ENCODE measurements around the gene AFDN.

AFDN gene

GRCh38 chr6:167839755-167840154, 13.0 kb downstream of the AFDN start:
- TF ChIP-seq CTCF (IDR thresholded peaks at IDR 0.05; ENCODE audit: low read depth, low read length), result no peak
- no peak overlapping the region for H3K4me3 ChIP-seq (ENCODE audit: low read depth, low read length)

GRCh38 chr6:167840160-167840525, 13.4 kb downstream of the AFDN start:
- H3K4me3 ChIP-seq (ENCODE audit: low read depth, low read length), result no peak overlapping the region
- no peak for TF ChIP-seq CTCF (IDR thresholded peaks at IDR 0.05; ENCODE audit: low read depth, low read length)

GRCh38 chr6:167840526-167841179, 13.9 kb downstream of the AFDN start:
- TF ChIP-seq CTCF (IDR thresholded peaks at IDR 0.05; ENCODE audit: low read depth, low read length), result no peak
- no peak overlapping the region for H3K4me3 ChIP-seq (ENCODE audit: low read depth, low read length)

- no peak overlapping the region for H3K4me3 ChIP-seq (ENCODE audit: low read depth, low read length)
Observed at GRCh38 chr6:167841981-167842380, 15.3 kb downstream of the AFDN start.

GRCh38 chr6:167842457-167842856, 15.7 kb downstream of the AFDN start:
- no peak for TF ChIP-seq CTCF (IDR thresholded peaks at IDR 0.05; ENCODE audit: low read depth, low read length)

More at GRCh38 chr6:167841981-167842380, 15.3 kb downstream of the AFDN start:
- no peak for TF ChIP-seq CTCF (IDR thresholded peaks at IDR 0.05; ENCODE audit: low read depth, low read length)

GRCh38 chr6:167843023-167843422, 16.3 kb downstream of the AFDN start:
- TF ChIP-seq CTCF (IDR thresholded peaks at IDR 0.05; ENCODE audit: low read depth, low read length), result no peak
- no peak overlapping the region for H3K4me3 ChIP-seq (ENCODE audit: low read depth, low read length)

More at GRCh38 chr6:167842457-167842856, 15.7 kb downstream of the AFDN start:
- H3K4me3 ChIP-seq (ENCODE audit: low read depth, low read length), result no peak overlapping the region

- no peak overlapping the region for H3K4me3 ChIP-seq (ENCODE audit: low read depth, low read length)
- TF ChIP-seq CTCF (IDR thresholded peaks at IDR 0.05; ENCODE audit: low read depth, low read length), result no peak
Observed at GRCh38 chr6:167845856-167846255, 19.1 kb downstream of the AFDN start.
